GM13977 (cell line): ENCODE data around the gene TSC22D4.

ENCODE experiments used
- DNase-seq: peaks from one replicate; pipeline ENCODE4 v3.0.0; 2012; ENCODE audit warnings: low spot score
- in situ Hi-C: fragments of 300-500 bp; cut with MboI; formaldehyde crosslinking; loops from one replicate; pipeline ENCODE4 v1.12.0; 2022; ENCODE audit warnings: low sequenced_read_pairs, low pct_unique_long_range_greater_than_20kb, mixed read lengths, inconsistent platforms; ENCODE audit not compliant: unreplicated experiment
- TF ChIP-seq, protein P1 (sequence below): IDR thresholded peaks from 2 replicates; pipeline ENCODE4 v1.5.1; 2012; ENCODE audit warnings: mild to moderate bottlenecking, control low read depth; ENCODE audit not compliant: insufficient read depth; ENCODE audit errors: extremely low read depth, missing control alignments

The TSC22D4 gene

GRCh38 chr7:100477871-100478267, 1.1 kb downstream of the TSC22D4 start:
- TF ChIP-seq, protein P1, sequence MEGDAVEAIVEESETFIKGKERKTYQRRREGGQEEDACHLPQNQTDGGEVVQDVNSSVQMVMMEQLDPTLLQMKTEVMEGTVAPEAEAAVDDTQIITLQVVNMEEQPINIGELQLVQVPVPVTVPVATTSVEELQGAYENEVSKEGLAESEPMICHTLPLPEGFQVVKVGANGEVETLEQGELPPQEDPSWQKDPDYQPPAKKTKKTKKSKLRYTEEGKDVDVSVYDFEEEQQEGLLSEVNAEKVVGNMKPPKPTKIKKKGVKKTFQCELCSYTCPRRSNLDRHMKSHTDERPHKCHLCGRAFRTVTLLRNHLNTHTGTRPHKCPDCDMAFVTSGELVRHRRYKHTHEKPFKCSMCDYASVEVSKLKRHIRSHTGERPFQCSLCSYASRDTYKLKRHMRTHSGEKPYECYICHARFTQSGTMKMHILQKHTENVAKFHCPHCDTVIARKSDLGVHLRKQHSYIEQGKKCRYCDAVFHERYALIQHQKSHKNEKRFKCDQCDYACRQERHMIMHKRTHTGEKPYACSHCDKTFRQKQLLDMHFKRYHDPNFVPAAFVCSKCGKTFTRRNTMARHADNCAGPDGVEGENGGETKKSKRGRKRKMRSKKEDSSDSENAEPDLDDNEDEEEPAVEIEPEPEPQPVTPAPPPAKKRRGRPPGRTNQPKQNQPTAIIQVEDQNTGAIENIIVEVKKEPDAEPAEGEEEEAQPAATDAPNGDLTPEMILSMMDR: no peak
- in situ Hi-C loops: no loop called here
- DNase-seq: no peak

DNA sequence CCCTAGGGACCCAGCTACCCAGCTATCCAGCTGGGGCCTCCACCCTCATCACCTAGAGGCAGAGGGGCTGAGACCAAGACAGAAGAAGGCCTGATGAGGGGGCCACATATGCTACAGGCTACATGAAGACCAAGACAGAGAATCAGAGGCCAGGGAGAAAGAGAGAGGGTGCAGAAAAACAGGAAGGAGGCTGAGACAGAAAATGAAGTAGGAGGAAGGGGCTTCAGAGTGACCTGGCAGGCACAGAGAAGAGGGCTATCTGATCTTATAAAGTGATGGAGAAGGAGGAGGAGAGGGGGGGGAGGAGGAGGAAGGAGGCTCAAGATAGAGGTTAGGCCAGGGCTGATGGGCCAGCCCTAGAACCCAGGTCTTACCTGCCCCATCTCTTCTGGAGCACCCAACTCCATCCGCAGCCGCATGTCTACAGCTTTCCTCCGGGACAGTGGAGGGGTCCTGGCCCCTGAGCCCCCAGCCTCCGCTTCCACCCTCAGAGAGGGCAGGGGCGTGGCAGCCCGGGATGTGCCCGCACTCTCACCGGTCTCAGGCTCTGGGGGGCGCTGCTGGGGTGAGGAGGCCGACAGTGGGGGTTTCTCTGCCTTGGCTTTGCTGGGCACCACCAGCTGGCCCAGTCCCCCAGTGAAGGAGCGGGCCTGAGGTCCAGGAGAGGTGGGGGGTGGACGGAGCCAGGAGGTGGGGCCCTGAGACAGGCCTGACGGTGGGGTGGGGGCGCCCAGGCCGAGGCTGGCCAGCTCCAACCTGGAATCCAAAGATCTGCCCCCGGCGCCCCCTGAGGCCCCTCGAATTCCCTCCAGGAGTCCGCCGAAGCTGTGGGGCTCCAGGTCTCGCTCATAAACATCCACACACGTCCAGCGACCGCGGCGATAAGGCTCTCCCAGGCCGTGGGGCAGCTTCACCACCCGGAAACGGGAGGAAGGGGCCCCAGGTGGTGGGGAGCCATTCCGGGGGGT, 1.8 kb downstream of the TSC22D4 start:
- in situ Hi-C loops: no loop called here
- no peak for DNase-seq
- TF ChIP-seq, protein P1: peak; percentile 64

GRCh38 chr7:100476101-100476780, 2.8 kb downstream of the TSC22D4 start:
- no peak for DNase-seq
- in situ Hi-C loops: no loop called here
- TF ChIP-seq, protein P1: no peak

GRCh38 chr7:100475549-100475948, 3.5 kb downstream of the TSC22D4 start:
- in situ Hi-C loops: no loop called here
- DNase-seq: no peak
- TF ChIP-seq, protein P1: no peak

DNA sequence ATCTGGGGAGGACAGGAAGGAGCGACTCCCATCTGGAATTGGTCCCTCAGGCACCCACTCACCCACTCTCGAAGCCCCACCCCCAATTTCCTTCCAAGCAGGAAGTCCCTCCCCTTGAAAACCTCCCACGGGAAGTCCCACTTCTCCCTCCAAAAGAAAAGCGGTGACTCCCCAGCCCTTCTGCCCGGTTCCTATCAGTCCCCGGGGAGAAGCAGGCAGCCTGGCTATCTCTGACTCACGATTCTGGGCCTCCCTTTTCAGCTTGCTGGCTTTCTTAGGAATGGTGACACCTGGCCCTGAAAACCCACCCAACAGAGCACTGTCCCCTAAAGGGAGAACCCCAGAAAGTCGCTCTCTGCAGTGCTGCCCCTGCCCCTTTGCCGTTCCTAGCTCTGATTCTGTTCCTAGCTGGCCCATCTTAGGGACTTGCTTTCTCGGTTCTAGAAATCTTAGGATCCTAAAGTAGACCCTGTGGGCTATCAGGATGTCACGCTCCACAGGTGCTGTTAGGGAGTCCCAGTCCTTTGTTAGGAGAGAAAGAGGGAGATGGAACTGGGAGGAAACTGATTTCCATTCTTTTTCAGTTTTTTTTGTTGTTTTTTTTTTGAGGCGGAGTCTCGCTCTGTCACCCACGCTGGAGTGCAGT, 6.0 kb downstream of the TSC22D4 start:
- TF ChIP-seq, protein P1: no peak

GRCh38 chr7:100472121-100472851, 6.7 kb downstream of the TSC22D4 start:
- TF ChIP-seq, protein P1: no peak
- in situ Hi-C loops: no loop called here
- DNase-seq: no peak

More for the DNA sequence above, 6.0 kb downstream of the TSC22D4 start:
- in situ Hi-C loops: no loop called here
- DNase-seq: no peak
